Measurements from ENCODE around the gene CDC34. TPM values are rescaled to one million over a fixed set of nuclear protein-coding genes. Genes with fewer than 3 reads are reported as not detected.
A peak's percentile ranks its signal among the peaks of the same experiment; 100 is the strongest.

The CDC34 gene
- total and polyA plus RNA-seq, 9 of the 15 experiments (the other 6 are each of a cell fraction or from before 2014, with no cell fraction given): 0.80 to 203 (median 65.5) TPM

DNA sequence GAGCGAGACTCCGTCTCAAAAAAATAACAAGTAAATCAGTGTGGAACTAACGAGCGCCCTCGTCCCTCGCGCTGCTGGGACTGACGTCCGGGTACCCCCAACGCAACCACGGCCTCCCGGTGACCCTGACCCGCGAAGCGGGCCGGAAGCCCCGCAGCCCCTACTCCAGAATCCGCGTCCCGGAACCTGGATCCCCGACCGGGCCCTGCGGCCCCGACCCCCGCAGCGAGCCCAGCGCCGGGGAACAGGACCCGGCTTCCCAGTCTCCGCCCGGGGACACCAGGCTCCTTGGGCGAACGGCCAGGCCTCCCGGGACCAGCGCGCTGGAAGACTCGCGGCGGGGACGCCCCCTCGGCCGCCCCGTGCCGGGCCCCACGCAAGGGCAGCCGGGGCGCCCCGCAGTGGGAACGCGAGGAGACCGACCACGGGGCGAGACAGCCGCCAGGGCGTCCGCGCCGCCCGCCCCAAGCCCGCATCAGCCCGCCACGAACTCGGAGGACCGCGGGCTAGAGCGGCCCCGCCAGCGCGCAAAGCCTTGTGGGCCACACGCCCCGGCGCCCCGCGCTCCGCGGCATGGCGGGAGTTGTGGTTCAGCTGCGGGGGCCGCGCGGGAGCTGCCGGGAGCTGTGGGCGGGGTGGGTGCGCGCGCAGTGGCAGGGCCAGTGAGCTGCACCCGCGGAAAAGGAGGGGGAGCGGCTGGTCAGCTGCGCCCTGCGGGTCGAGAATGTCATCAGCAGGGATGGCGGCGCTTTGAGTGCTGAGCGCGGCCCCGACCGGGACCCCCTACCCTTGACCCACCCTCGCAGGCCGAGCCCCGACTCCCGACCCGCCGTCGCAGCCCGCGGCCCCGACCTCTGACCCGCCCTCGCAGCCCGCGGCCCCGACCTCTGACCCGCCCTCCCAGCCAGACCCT is 42.8 kb upstream of the CDC34 start (continued):
- TF ChIP-seq, protein P1, sequence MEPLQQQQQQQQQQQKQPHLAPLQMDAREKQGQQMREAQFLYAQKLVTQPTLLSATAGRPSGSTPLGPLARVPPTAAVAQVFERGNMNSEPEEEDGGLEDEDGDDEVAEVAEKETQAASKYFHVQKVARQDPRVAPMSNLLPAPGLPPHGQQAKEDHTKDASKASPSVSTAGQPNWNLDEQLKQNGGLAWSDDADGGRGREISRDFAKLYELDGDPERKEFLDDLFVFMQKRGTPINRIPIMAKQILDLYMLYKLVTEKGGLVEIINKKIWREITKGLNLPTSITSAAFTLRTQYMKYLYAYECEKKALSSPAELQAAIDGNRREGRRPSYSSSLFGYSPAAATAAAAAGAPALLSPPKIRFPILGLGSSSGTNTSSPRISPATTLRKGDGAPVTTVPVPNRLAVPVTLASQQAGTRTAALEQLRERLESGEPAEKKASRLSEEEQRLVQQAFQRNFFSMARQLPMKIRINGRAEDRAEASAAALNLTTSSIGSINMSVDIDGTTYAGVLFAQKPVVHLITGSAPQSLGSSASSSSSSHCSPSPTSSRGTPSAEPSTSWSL (CRISPR knock-in tag; IDR thresholded peaks at IDR 0.05; ENCODE audit: borderline replicate concordance): 0 out of 2 replicates have a peak, but pooled peaks have one; percentile 18
- TF ChIP-seq USF1 (CRISPR knock-in tag; IDR thresholded peaks at IDR 0.05) (no peak; the same call in none of the 2 replicates), FOSL1 (tag; conservative IDR thresholded peaks at IDR 0.05) (0 out of 2 replicates have a peak, but pooled peaks have one; percentile 21), CEBPZ (IDR thresholded peaks at IDR 0.05; ENCODE audit: borderline replicate concordance, low read depth, low read length) (no peak), BHLHE40 (IDR thresholded peaks at IDR 0.05; ENCODE audit: low read length) (peak; percentile 53), FOXA3 (CRISPR knock-in tag; conservative IDR thresholded peaks at IDR 0.05 in 1 of 2, IDR thresholded peaks at IDR 0.05 in 1 of 2) (0 out of 4 replicates have a peak, but pooled peaks of 1 of the 2 experiments have one; percentile 19), ZKSCAN8 (CRISPR knock-in tag; IDR thresholded peaks at IDR 0.05) (no peak), SRSF9 (IDR thresholded peaks at IDR 0.05; ENCODE audit: borderline replicate concordance, low read depth, low read length) (no peak), ZNF583 (CRISPR knock-in tag; IDR thresholded peaks at IDR 0.05) (peak; percentile 61; the same call in 1 of the 2 replicates), POLR2H (tag; IDR thresholded peaks at IDR 0.05; ENCODE audit: low read depth) (peak; percentile 60), POU5F1 (IDR thresholded peaks at IDR 0.05; ENCODE audit: borderline replicate concordance, low read depth, low read length, partially characterized antibody) (peak; percentile 52)
- TF ChIP-seq, protein P2, sequence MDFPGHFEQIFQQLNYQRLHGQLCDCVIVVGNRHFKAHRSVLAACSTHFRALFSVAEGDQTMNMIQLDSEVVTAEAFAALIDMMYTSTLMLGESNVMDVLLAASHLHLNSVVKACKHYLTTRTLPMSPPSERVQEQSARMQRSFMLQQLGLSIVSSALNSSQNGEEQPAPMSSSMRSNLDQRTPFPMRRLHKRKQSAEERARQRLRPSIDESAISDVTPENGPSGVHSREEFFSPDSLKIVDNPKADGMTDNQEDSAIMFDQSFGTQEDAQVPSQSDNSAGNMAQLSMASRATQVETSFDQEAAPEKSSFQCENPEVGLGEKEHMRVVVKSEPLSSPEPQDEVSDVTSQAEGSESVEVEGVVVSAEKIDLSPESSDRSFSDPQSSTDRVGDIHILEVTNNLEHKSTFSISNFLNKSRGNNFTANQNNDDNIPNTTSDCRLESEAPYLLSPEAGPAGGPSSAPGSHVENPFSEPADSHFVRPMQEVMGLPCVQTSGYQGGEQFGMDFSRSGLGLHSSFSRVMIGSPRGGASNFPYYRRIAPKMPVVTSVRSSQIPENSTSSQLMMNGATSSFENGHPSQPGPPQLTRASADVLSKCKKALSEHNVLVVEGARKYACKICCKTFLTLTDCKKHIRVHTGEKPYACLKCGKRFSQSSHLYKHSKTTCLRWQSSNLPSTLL (IDR thresholded peaks at IDR 0.05): no peak
- TF ChIP-seq, protein P3, sequence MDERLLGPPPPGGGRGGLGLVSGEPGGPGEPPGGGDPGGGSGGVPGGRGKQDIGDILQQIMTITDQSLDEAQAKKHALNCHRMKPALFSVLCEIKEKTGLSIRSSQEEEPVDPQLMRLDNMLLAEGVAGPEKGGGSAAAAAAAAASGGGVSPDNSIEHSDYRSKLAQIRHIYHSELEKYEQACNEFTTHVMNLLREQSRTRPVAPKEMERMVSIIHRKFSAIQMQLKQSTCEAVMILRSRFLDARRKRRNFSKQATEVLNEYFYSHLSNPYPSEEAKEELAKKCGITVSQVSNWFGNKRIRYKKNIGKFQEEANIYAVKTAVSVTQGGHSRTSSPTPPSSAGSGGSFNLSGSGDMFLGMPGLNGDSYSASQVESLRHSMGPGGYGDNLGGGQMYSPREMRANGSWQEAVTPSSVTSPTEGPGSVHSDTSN (CRISPR knock-in tag; IDR thresholded peaks at IDR 0.05; ENCODE audit: low read depth): no peak
- TF ChIP-seq, protein P3 (tag; conservative IDR thresholded peaks at IDR 0.05; ENCODE audit: low read depth): no peak

All from K562 (cell line).